GM19372 (cell line): ENCODE results near the gene RABGAP1L.
"Not testable (repeated sequence)": the region's sequence is repeated elsewhere in the genome, so short reads cannot be mapped to it uniquely, and the experiment has no call there.

Source experiments
- ATAC-seq: cut with Tn5 transposase; IDR thresholded peaks from one replicate; pipeline ENCODE4 v1.9.1; 2021; ENCODE audit warnings: mild to moderate bottlenecking, low read depth, moderate library complexity; ENCODE audit not compliant: unreplicated experiment

RABGAP1L gene

DNA sequence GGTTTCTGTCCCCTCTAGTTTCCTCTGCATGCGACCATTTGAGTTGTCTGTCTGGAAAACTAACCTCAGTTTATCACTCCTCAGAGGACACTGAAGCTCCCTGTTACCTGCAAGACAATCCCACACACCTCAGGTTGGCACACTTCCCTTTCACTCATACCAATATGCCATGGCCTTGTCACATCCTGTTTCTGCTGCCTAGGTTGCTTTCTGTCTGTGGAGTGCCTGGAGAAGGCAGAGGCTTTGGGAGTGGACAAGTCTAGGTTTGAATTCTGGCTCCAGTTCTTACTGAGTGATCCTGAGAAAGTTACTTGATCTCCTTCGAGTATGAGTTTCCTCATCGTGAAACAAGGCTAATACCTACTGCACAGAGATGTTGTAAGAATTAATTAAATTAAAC lies 668.9 kb downstream of the RABGAP1L start:
- ATAC-seq: no peak

DNA sequence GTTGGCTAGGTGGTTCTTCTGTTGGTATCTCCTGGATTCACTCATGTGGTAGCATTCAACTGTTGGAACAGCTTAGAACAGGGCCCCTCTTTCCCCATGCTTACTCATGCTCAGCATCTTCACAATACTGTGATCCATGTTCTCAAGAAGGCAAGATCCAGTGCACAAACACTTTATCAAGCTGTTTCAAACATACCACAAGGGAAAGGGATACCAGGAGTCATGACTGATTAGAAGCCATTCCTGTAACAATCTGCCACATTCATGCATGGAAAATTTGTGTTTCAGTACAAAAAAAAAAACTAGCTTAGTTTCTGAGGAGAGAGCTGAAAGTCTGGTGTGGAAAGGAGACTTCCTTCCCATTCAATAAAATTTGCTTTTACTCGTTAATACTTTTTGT lies 670.7 kb downstream of the RABGAP1L start:
- ATAC-seq: no peak

DNA sequence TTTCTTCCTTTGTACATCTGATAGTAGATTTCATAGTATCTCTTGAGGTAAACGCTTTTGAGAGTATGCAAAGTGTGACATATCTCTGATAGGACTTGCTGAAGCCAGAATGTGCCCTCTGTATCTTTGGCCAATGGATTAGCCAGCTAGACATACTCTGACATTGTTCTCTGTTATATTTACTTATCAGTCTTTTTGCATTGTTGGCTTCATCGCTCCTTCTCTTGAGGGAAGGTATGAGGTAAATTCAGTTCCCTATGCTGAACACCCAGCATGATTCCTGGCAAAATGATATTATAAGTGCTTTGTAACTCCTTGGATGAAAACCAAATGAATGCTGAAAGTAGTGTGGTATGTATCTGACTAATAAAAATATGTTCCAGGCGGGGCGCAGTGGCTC lies 677.2 kb downstream of the RABGAP1L start:
- no peak for ATAC-seq

DNA sequence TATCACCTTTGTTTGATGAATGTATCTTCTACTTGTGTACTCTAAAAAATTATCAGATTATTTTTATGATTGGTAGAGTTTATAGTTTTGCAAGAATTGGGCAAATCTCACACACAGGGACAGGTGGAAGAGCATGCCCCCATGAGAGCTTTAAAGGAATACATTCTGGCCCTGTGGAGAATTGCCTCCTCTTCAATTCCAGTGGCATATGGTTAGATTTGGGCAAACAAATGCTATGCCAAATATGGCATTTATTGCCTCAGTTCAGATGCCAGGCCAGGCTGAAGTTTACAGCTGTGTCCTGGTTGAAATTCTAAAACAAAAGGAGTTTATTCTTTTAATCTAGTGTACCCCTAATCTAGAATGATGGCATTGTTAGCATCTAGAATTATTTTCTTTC lies 678.1 kb downstream of the RABGAP1L start:
- no peak for ATAC-seq

DNA sequence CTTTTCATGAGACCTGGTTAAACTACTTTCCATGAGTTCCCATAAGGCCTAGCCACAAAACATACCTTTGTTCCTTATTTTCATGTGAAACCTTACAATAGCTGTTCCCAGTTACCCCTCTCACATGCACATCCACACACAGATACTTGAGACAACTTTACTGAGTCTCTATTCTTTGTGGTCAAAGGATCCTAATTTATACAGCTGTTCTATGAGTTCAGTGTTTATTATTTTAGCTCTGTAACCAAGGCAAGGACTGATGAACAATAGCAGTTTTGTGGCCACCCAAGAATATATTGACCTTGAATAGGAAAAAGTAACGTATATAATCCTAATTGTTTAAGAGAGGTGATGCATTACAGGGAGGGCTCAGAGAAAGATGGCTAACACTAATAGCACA lies 679.9 kb downstream of the RABGAP1L start:
- no peak for ATAC-seq

DNA sequence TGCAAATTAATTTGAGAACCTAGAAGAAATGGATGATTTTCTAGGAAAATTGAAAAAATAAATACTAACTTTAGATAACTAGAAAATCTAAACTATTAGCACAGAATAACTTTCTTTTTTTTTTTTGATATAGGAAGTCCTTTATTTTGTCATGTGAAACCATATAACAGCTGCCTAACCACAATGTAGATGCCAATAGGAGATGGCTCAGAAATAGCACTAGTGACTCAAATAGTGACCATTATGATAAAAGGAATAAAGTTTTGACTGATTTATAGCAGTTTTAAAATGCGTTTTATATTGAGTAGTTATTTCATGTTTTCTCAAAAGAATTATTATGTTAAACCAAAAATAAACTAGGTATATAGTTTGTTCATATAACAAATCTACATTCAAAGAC lies 682.4 kb downstream of the RABGAP1L start:
- no peak for ATAC-seq

DNA sequence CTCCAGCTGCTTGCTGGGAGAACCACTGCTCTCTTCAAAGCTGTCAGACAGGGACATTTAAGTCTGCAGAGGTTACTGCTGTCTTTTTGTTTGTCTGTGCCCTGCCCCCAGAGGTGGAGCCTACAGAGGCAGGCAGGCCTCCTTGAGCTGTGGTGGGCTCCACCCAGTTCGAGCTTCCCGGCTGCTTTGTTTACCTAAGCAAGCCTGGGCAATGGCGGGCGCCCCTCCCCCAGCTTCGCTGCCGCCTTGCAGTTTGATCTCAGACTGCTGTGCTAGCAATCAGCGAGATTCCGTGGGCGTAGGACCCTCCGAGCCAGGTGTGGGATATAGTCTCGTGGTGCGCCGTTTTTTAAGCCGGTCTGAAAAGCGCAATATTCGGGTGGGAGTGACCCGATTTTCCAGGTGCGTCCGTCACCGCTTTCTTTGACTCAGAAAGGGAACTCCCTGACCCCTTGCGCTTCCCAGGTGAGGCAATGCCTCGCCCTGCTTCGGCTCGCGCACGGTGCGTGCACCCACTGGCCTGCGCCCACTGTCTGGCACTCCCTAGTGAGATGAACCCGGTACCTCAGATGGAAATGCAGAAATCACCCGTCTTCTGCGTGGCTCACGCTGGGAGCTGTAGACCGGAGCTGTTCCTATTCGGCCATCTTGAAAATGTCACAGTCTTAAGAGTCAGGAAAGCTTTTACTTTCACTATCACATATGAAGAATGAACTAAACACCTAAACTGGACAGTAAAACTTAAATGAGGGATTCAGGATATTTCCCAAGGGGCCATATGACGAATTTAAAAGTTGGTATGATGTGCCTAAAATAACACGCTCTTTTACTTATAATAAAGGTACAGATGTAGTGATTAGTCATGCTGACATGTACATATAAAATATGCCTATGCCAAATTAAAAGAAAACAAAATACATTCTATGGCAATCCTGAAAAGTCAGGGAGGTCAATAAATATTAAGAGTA lies 689.6 kb downstream of the RABGAP1L start:
- ATAC-seq: not testable (repeated sequence)

DNA sequence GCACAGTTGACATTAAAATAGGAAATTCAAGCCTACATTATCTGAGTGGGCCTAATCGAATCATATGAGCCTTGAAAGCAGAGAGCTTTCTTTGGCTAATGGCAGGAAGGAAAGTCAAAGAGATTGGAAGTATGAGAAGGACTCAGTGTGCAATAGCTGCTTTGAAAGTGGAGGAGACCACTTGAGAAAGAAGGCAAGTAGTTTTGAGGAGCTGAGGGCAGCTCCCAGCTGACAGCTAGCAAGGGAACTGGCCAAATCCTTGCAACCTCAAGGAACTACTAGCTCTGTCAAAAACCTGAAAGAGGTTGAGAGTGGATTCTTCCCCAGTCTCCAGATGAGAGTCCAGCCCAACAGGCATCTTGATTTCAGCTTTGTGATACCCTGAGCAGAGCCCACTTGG lies 691.4 kb downstream of the RABGAP1L start:
- no peak for ATAC-seq

DNA sequence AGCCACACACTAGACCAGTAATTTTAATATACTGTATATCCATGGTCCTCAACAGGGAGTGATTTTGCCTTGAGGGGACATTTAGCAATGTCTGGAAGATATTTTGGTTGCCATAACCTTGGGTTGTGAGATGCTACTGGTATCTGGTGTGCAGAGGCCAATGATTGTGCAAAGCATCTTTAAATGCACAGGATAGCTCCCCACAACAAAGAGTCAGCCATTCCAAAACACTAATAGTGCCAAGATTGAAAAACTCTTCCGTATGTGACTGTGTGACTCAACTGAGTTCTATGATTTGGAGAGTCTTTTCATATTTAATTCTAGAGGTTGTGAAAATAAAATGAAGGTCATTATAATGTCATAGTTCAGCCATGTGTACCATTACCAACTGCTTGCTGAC lies 699.0 kb downstream of the RABGAP1L start:
- no peak for ATAC-seq

DNA sequence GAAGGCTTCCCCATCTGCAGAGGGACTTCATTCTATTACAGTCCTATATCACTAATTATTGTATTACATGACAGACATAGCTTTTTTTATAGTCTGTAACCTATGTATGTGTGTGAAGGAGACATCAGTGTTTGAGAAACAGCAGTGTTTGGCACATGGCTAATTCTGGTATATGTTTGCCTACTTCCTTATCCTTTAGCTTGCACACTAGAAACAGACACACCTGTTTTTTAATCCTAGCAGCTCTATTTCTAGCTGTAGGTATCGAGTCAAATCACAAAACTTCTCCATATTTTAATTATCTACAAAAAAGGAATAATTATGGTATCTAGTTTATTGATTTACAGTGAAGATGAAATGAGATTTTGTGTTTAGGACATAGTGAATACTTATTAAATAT lies 711.0 kb downstream of the RABGAP1L start:
- no peak for ATAC-seq

DNA sequence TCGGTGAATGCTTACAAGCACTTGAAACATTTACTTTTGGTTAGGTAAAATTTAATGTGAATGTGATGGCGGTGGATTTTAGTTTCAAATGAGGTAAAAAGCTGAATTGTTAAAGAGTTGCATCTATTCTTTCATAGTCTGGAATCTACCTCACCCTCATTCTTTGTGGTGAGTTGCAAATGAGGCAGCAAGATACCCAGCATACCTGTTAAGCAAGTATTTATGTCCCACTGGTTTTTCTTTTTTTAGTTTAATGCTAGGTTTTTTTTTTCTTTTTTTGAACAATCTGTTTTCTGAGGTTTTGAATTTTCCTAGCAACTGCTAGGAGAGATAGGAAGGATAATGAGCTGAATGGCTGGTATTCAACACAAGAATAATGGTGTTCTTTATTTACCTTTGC lies 712.6 kb downstream of the RABGAP1L start:
- ATAC-seq: no peak

DNA sequence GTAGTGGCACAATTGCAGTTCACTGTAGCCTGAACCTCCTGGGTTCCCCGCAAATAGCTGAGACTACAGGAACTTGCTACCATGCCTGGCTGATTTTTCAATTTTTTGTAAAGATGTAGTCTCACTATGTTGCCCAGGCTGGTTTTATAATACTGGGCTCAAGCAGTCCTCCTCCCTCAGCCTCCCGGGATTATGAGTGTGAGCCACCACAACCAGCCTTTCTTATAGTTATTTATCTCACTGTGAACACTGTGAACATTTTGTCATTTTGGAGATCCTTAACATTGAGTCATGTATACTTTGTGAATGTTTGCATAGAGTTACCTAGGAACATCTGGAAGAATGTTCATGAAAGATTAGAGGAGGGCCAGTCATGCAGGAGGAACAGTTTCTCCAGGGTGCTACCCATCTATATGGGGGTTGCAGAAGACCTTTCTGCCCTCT lies 713.3 kb downstream of the RABGAP1L start:
- ATAC-seq: no peak

DNA sequence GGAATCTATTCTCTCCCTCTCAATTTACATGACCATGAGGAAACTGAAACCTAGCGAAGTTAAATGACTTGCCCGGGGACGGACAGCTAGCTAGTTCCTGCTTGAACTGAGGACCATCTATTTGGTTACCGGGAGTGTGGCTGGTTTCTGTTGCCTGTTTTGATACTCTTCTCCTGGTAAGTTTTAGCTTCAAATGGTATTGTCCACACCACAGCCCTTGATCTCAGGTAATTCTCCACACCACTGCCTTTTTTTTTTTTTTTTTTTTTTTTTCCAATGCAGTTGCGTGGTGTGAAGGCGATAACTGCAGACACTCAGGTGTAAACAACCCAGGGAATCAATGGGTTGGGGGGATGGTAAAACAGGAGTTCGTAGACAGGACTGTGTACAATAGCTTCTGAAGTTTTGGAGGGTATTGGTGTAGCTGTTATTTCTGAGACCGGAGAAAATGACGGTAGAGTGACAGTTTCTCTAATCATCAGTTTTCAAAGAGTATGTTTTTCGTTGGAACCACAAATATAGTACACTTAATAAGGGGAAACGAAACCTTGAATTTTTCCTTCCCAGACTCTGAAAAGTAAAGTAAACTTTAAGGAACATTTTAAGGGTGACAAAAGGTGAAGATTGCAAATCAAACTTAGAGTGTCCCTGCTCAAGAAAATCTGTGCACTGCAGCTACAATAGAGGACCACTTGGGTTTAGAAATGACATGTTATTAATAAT lies 715.2 kb downstream of the RABGAP1L start:
- ATAC-seq: no peak

DNA sequence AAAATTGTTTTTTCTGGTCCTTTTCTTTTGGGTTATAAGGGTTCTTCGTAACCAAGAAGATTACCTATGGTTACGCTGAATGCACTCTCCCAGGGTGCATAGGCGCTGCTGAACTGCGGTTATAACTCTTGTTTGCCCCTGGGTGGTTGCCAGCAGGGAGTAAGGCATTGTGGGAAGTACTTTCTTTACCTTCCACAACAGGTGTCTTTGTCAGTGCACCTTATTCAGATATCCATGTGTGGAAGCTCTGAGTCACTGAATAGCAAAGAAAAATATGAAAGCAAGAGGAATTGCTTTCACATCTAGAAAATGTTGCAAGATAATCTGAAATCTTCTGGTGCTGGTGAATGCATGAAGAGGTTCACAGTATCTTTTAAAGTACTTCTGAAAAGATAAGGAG lies 716.0 kb downstream of the RABGAP1L start:
- ATAC-seq: no peak

DNA sequence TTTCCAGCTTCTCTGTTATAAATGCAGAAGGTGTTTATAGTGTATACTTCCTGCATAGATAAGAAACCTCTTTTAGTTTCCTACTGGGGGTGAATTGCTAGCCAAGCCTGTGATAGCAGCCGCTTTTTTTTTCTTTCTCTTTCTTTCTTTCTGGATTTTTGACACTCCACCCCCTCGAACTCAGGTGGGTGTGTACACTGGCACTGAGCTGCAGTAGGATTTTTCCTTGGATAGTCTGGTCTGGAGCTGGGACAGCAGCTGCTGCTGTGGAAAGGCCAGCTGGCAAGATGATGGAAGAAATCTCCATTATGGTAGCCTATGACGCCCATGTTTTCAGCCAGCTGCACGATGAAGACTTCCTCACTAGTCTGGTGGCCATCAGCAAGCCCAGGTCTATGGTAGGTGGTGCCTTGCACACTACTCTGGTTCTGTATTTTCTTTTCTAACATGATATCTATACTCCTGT lies 717.9 kb downstream of the RABGAP1L start:
- ATAC-seq: no peak

DNA sequence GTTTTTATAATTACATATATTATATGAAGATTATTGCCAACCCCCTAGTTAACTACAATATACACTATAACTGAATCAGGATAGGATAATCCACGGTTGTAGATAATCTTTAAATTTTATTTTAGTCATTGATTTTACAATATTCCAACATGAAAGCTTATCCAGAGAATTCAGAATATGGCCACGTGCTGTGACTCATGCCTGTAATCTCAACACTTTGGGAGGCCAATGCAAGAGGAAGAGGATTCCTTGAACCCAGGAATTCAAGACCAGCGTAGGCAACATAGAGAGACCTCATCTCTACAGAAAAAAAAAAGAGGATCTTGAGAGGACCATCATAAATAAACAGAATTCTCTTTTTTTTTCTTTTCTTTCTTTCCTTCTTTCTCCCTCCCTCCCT lies 720.9 kb downstream of the RABGAP1L start:
- ATAC-seq: no peak

DNA sequence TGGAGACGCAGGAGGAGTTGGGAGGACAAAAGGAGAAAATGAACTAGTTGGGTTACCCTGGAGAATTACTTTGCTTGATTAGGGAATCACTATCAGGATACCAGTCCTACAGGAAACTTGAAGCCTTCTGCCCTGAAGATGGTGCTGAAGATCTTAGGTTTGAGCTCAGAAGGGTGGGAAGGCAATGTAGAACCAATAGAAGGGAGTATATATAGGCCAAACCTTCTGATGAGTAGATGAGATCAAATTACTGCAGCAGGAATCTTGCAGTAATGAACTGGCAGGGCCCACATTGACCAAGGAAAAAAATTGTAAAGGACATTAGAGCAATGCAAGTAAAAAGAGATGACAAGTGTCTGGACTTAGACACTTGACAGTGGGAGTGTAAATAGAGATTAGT lies 724.1 kb downstream of the RABGAP1L start:
- ATAC-seq: no peak

DNA sequence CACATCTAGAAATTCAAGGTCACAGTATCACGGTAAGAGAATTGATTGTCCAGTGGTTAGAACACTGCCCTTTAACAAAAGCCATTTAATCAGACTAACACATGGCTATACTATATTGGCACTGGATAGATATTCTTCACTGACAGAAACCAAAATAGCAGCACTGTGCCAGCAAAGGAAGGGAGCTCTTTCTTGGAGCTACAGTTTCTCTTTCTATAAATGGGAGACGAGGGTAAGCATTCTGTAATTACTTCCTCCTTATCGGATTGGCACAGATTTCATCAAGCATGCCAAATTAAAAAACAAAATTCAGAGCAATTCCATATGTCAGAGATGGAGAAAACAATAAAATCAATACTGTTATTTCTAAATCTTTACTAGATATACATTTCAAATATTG lies 724.7 kb downstream of the RABGAP1L start:
- ATAC-seq: no peak

DNA sequence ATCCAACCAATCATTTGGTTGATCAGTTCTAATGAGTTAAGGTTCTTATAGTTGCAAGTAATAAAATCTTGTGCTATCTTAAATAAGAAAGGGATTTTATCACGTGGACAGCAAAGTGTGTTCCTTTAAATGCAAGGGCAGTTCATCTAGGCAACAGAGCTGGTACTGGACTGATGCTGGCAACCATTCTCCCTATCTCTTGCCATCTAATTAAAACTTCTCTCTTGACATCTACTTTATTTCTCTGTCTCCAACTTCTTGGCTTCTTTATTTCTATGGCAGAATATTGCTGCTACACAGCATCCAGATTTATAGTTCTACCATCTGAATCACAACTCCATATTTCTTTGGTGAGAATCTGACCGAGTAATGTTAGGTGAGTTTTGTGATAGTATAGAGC lies 725.2 kb downstream of the RABGAP1L start:
- no peak for ATAC-seq

DNA sequence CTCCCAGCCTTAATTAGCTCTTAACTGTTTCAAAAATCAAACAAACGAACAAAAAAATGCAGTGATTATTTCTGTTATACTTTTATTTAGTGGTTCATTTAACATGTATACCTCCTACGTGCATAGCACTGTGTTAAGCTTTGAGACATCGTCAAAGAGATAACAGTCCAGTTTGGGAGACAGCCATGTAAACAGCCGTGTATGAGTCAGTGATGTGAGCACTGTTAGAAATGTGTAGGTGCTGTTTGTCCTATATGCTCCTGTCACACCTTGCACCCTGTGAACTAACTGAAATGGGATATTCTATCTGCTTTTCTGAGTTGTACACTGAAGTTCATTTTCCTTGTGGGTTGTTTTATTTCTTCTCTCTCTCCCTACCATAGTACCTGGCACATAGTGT lies 730.7 kb downstream of the RABGAP1L start:
- ATAC-seq: no peak

DNA sequence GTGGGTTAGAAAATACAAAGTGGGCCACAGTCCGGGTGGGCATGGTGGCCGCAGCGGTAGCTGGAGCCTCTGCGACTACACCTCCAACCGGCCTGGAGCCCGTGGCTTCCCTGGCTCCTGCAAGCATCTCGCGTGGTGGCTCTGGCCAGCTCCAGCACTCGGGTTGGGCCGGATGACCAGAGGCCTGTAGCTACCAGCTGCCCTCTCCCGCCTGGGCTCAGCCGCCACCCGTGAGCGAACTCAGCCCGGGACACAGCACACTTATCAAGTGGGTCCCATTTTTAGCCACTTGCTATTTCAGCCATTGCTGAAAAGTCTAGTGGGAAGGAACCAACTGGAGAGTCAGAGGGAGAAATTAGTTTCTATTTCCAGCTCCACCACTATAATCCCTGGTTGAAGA lies 732.7 kb downstream of the RABGAP1L start:
- ATAC-seq: no peak
